Measurements from ENCODE around the gene METTL24.

The METTL24 gene, protein sequence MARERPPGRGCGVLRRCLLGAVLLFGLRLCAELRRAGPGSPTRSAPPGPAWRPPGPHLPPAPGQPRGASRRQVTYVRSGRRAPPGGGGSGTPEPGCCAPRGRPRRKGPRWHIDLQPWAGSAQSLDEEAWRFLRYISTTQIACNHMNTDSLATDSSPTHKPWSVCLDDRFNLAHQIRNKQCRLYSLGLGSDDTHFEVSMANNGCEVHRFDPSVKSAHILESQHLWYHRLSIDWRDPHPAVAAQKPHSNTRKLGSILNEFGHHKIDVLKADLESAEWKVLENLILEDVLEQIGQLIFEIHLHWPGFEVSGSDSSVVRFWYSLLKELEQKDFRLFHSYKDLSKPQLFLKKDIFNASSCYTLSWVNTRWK

DNA sequence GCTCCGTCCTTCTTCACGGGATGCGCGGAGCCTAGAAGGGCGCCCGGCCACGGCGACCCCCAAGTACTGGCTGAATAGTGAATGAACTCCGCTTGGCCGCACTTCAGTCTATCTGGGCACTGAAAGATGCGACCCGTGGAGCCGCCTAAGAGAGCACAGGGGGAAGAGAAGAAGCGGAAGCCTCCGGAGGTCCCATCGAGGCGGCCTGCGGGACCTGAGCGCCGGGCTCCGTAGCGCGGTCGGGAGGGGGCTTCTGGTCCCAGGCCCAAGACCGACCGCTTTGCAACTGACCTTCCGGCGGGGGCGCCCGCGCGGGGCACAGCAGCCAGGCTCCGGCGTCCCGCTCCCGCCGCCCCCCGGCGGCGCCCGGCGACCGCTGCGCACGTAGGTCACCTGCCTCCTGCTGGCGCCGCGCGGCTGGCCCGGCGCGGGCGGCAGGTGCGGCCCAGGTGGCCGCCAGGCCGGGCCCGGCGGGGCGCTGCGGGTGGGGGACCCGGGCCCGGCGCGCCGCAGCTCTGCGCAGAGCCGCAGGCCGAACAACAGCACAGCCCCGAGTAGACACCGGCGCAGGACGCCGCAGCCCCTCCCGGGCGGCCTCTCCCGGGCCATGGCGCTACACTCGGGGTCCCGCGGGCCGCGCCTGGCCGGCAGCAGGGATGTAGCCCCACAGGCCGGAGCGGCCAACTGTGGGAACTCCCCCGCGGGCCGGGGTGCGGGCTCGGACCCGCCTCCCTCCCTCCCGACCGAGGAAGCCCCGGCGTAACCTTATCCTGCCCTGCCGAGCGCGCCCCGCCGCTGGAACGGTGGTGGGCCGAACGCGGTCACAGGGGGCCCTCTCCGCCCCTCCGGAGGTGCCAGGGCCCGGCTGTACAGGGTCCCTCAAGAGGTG, at the start of gene METTL24:
METTL24 (minus strand) TSS at position 686 of the 889 bp plus-strand sequence; CDS start at position 609, 77 bp downstream.
- Histone ChIP-seq H3K36me3 (ENCODE audit: control insufficient read depth, low read depth, low read length) (no peaks in the 10 kb centered on the region), H3K9me3 (ENCODE audit: control insufficient read depth, low read depth, low read length) (no peaks in the 10 kb centered on the region), H3K4me3 (ENCODE audit: low read length) (peak within 1 kb of the TSS; percentile 62), H3K27me3 (ENCODE audit: control insufficient read depth, insufficient read depth, low read length) (peaks cover 36% of the 10 kb centered on the region), H3K9ac (ENCODE audit: low read length) (no peak within 1 kb of the TSS), H3K27ac (ENCODE audit: low read length) (no peak within 1 kb of the TSS), H3K4me1 (ENCODE audit: control insufficient read depth, low read depth, low read length) (peaks cover 31% of the 10 kb centered on the region)

DNA sequence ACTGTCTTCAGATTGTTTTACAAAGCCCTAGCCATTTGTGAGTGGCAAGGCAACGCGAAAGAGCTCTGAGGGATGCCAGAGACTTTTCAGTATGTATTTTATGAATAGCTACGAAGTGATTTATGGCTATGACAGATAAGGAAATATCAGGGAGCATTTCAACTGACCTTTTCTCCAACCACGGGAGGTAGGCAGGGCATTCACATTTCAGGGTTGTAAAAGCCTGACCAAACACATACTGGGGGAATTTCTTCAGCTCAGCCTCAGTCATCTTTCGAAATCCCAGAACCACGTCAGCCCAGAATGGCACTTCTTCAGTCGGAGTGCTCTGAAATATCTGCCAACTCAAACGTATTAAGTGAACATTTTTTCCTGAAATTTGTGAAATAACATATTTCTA, 46.5 kb upstream of the METTL24 start:
- Histone ChIP-seq H3K36me3 (ENCODE audit: control insufficient read depth, low read depth, low read length) (no peaks in the 10 kb centered on the region), H3K4me3 (ENCODE audit: low read length) (no peak overlapping the region), H3K27me3 (ENCODE audit: control insufficient read depth, insufficient read depth, low read length) (no peaks in the 10 kb centered on the region), H3K27ac (ENCODE audit: low read length) (no peak overlapping the region), H3K9ac (ENCODE audit: low read length) (no peak overlapping the region), H3K9me3 (ENCODE audit: control insufficient read depth, low read depth, low read length) (no peaks in the 10 kb centered on the region), H3K4me1 (ENCODE audit: control insufficient read depth, low read depth, low read length) (no peaks in the 10 kb centered on the region)

- Histone ChIP-seq H3K27me3 (ENCODE audit: control insufficient read depth, insufficient read depth, low read length) (no peaks in the 10 kb centered on the region), H3K4me3 (ENCODE audit: low read length) (no peak overlapping the region), H3K36me3 (ENCODE audit: control insufficient read depth, low read depth, low read length) (no peaks in the 10 kb centered on the region), H3K9ac (ENCODE audit: low read length) (no peak overlapping the region), H3K4me1 (ENCODE audit: control insufficient read depth, low read depth, low read length) (no peaks in the 10 kb centered on the region), H3K27ac (ENCODE audit: low read length) (no peak overlapping the region), H3K9me3 (ENCODE audit: control insufficient read depth, low read depth, low read length) (no peaks in the 10 kb centered on the region)
Measured at GRCh38 chr6:110401585-110402176, 43.5 kb upstream of the METTL24 start.

GRCh38 chr6:110400208-110400607, 42.1 kb upstream of the METTL24 start:
- no peak overlapping the region for H3K4me3 ChIP-seq (ENCODE audit: low read length)
- H3K36me3 ChIP-seq (ENCODE audit: control insufficient read depth, low read depth, low read length): no peaks in the 10 kb centered on the region
- H3K4me1 ChIP-seq (ENCODE audit: control insufficient read depth, low read depth, low read length): no peaks in the 10 kb centered on the region

DNA sequence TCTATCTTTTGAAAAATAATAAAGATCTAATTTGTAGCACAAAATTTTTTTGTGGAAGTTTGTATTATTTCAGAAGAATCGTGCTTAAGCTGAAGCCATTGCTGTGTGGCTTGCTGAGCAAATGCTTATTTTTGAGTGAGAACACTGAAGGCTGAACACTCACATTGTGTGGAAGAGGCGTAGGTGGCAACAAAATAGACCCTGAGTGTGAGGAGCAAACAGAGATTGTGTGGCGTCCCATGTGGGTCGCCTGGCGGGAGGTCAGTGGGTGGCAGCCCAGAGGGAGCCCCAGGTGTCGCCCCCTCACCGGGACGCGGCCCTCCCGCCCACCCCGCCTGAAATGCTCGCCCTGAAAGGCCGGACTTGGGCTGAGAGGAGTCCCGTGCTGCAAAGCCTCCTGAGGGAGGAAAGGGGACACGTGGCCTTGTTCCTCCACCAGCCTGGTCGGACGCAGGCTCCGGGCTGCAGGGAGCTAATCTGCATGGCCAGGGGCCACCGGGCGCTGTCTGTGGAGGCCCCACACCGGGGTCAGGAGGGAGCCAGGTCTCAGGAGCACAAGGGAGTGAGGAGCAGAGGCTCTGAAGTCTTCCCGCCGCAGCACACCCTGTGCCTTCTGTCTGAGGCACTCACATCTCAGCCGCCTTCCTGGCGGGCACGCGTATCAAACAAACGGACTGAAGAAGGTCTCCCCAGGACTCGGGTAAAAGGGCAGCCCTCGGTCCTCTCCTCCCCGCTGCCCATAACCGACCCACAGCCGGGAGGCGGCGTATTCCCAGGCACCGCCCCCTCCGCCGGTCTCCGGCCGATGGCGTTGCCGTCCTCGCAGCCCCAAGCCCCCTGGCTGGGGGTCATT, 41.3 kb upstream of the METTL24 start:
- Histone ChIP-seq H3K36me3 (ENCODE audit: control insufficient read depth, low read depth, low read length) (no peaks in the 10 kb centered on the region), H3K4me3 (ENCODE audit: low read length) (no peak overlapping the region), H3K27me3 (ENCODE audit: control insufficient read depth, insufficient read depth, low read length) (no peaks in the 10 kb centered on the region), H3K4me1 (ENCODE audit: control insufficient read depth, low read depth, low read length) (no peaks in the 10 kb centered on the region), H3K27ac (ENCODE audit: low read length) (no peak overlapping the region), H3K9me3 (ENCODE audit: control insufficient read depth, low read depth, low read length) (no peaks in the 10 kb centered on the region), H3K9ac (ENCODE audit: low read length) (no peak overlapping the region)

More at GRCh38 chr6:110400208-110400607, 42.1 kb upstream of the METTL24 start:
- no peaks in the 10 kb centered on the region for H3K27me3 ChIP-seq (ENCODE audit: control insufficient read depth, insufficient read depth, low read length)
- H3K9me3 ChIP-seq (ENCODE audit: control insufficient read depth, low read depth, low read length): no peaks in the 10 kb centered on the region
- no peak overlapping the region for H3K9ac ChIP-seq (ENCODE audit: low read length)
- H3K27ac ChIP-seq (ENCODE audit: low read length): no peak overlapping the region

- no peak overlapping the region for H3K27ac ChIP-seq (ENCODE audit: low read length)
- H3K36me3 ChIP-seq (ENCODE audit: control insufficient read depth, low read depth, low read length): no peaks in the 10 kb centered on the region
- H3K9me3 ChIP-seq (ENCODE audit: control insufficient read depth, low read depth, low read length): no peaks in the 10 kb centered on the region
- H3K27me3 ChIP-seq (ENCODE audit: control insufficient read depth, insufficient read depth, low read length): no peaks in the 10 kb centered on the region
- no peaks in the 10 kb centered on the region for H3K4me1 ChIP-seq (ENCODE audit: control insufficient read depth, low read depth, low read length)
- no peak overlapping the region for H3K9ac ChIP-seq (ENCODE audit: low read length)
- no peak overlapping the region for H3K4me3 ChIP-seq (ENCODE audit: low read length)
Measured at GRCh38 chr6:110398778-110399177, 40.6 kb upstream of the METTL24 start.

DNA sequence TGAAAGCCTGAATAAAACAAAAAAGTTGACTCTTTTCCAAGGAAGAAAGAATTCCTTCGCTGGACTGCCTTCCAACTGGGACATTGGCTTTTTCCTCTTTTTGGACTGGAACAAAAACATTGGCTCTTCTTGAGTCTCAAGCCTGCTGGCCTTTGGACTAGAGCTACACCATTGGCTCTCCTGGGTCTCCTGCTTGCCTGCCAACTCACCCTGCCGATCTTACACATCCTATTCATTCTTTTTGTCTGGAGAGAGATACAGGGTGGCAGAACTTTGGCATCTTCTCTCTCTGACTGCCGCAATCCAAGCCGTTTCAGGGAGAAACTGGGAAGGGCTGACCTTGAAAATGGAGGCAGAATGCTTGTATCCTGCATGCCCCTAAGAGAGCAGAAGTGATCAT, 37.1 kb upstream of the METTL24 start:
- Histone ChIP-seq H3K4me3 (ENCODE audit: low read length) (no peak overlapping the region), H3K4me1 (ENCODE audit: control insufficient read depth, low read depth, low read length) (no peaks in the 10 kb centered on the region), H3K9ac (ENCODE audit: low read length) (no peak overlapping the region), H3K27me3 (ENCODE audit: control insufficient read depth, insufficient read depth, low read length) (no peaks in the 10 kb centered on the region), H3K9me3 (ENCODE audit: control insufficient read depth, low read depth, low read length) (no peaks in the 10 kb centered on the region), H3K36me3 (ENCODE audit: control insufficient read depth, low read depth, low read length) (no peaks in the 10 kb centered on the region), H3K27ac (ENCODE audit: low read length) (no peak overlapping the region)

GRCh38 chr6:110394409-110394808, 36.3 kb upstream of the METTL24 start:
- Histone ChIP-seq H3K27me3 (ENCODE audit: control insufficient read depth, insufficient read depth, low read length) (no peaks in the 10 kb centered on the region), H3K4me1 (ENCODE audit: control insufficient read depth, low read depth, low read length) (no peaks in the 10 kb centered on the region), H3K9me3 (ENCODE audit: control insufficient read depth, low read depth, low read length) (no peaks in the 10 kb centered on the region), H3K27ac (ENCODE audit: low read length) (no peak overlapping the region), H3K36me3 (ENCODE audit: control insufficient read depth, low read depth, low read length) (no peaks in the 10 kb centered on the region), H3K9ac (ENCODE audit: low read length) (no peak overlapping the region), H3K4me3 (ENCODE audit: low read length) (no peak overlapping the region)

DNA sequence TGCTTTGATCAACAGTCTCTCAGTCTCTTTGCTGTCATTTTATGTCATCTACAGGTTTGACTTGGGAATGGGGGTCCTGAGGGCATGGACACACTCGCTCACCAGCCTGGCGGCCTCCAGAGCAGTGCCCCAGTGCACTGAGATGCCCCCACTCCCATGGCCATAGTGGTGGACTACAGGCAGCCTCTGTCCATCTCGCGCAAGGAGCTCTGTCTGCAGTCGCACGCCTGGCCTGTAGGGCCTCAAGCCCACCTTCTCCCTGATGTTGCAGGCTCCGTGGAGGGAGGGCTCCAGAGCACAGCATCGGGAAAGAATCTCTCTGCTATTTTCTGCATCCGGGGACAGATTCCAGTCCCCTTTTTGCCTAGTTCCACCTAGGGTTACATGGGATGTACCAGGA, 34.6 kb upstream of the METTL24 start:
- H3K9ac ChIP-seq (ENCODE audit: low read length): no peak overlapping the region
- H3K4me3 ChIP-seq (ENCODE audit: low read length): no peak overlapping the region
- no peaks in the 10 kb centered on the region for H3K36me3 ChIP-seq (ENCODE audit: control insufficient read depth, low read depth, low read length)
- peaks cover 7% of the 10 kb centered on the region for H3K4me1 ChIP-seq (ENCODE audit: control insufficient read depth, low read depth, low read length)
- H3K9me3 ChIP-seq (ENCODE audit: control insufficient read depth, low read depth, low read length): no peaks in the 10 kb centered on the region
- no peaks in the 10 kb centered on the region for H3K27me3 ChIP-seq (ENCODE audit: control insufficient read depth, insufficient read depth, low read length)
- no peak overlapping the region for H3K27ac ChIP-seq (ENCODE audit: low read length)

DNA sequence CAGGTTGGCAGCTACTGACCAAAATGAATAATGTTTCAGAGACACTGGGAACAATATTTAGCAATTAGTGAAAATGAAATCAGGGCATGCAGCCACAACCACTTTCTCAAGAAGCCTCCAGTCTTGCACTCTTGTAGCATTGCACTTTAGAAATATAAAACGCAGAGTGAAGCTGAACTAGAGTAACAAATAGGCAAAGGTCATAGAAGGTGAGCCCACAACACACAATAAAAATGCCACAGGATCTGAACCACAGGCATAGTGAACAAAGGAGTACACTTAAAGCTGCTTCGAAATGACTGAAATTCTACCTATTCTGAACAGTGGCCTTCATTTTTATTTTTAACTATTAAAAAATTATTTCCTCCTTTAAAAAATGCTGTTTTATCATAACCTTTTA, 32.3 kb upstream of the METTL24 start:
- H3K4me1 ChIP-seq (ENCODE audit: control insufficient read depth, low read depth, low read length): peaks cover 7% of the 10 kb centered on the region
- H3K36me3 ChIP-seq (ENCODE audit: control insufficient read depth, low read depth, low read length): no peaks in the 10 kb centered on the region
- H3K9me3 ChIP-seq (ENCODE audit: control insufficient read depth, low read depth, low read length): no peaks in the 10 kb centered on the region
- no peak overlapping the region for H3K9ac ChIP-seq (ENCODE audit: low read length)
- H3K27ac ChIP-seq (ENCODE audit: low read length): no peak overlapping the region
- no peaks in the 10 kb centered on the region for H3K27me3 ChIP-seq (ENCODE audit: control insufficient read depth, insufficient read depth, low read length)
- H3K4me3 ChIP-seq (ENCODE audit: low read length): no peak overlapping the region

All from iPS-18a (cell line).